ENCODE results near the gene JAG2.

- TF ChIP-seq EZH2 (IDR thresholded peaks at IDR 0.05) (no peak), POLR2AphosphoS5 (IDR thresholded peaks at IDR 0.05; ENCODE audit: borderline replicate concordance, low read depth, low read length) (no peak)
These were observed 19.3 kb downstream of the JAG2 start for GRCh38 chr14:105149146-105149781.
